ENCODE results near the gene CRK. TPM values are rescaled to one million over a fixed set of nuclear protein-coding genes. Genes with fewer than 3 reads are reported as not detected.

Gene CRK
- total RNA-seq, 2 donors from 2014 or later: 50.5 to 52.3 TPM

DNA sequence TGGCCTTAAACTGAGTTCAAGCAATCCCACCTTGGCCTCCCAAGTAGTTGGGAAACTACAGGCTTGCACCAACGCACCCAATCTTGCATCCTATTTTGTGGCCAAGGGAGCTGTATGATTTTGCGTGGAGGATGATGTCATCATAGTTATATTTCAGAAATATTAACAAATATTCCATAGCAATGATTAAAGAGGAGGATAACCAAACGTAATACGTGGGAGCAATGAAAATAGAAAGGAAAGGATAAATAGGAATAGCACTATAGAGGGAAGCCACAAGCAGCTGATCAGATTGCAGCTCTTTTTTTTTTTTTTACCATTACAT is 53.8 kb downstream of the CRK start:
- Histone ChIP-seq H3K27ac (ENCODE audit: low read depth, low read length) (no peak overlapping the region), H3K36me3 (ENCODE audit: control insufficient read depth, insufficient read depth, low read length) (peaks cover 2% of the 10 kb centered on the region), H3K9me3 (ENCODE audit: control insufficient read depth, low read length) (no peaks in the 10 kb centered on the region), H3K4me3 (ENCODE audit: low read length) (no peak overlapping the region), H3K4me1 (ENCODE audit: control insufficient read depth, insufficient read depth, low read length) (no peaks in the 10 kb centered on the region), H3K9ac (ENCODE audit: extremely low read depth, low read length, poor library complexity, severe bottlenecking) (no peak overlapping the region), H3K27me3 (ENCODE audit: control insufficient read depth, insufficient read depth, low read length, poor library complexity, severe bottlenecking) (no peaks in the 10 kb centered on the region)
- Mint-ChIP-seq H3K4me3 (no peak overlapping the region), H3K36me3 (ENCODE audit: low read depth) (peaks cover 13% of the 10 kb centered on the region), H3K9me3 (peaks cover 7% of the 10 kb centered on the region), H3K27me3 (ENCODE audit: insufficient read depth) (peaks cover 2% of the 10 kb centered on the region), H3K4me1 (peaks cover 10% of the 10 kb centered on the region), H3K27ac (peak overlapping the region; percentile 12)
- TF ChIP-seq, protein P1, sequence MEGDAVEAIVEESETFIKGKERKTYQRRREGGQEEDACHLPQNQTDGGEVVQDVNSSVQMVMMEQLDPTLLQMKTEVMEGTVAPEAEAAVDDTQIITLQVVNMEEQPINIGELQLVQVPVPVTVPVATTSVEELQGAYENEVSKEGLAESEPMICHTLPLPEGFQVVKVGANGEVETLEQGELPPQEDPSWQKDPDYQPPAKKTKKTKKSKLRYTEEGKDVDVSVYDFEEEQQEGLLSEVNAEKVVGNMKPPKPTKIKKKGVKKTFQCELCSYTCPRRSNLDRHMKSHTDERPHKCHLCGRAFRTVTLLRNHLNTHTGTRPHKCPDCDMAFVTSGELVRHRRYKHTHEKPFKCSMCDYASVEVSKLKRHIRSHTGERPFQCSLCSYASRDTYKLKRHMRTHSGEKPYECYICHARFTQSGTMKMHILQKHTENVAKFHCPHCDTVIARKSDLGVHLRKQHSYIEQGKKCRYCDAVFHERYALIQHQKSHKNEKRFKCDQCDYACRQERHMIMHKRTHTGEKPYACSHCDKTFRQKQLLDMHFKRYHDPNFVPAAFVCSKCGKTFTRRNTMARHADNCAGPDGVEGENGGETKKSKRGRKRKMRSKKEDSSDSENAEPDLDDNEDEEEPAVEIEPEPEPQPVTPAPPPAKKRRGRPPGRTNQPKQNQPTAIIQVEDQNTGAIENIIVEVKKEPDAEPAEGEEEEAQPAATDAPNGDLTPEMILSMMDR (conservative IDR thresholded peaks at IDR 0.05): no peak
- WGBS, 2 experiments (ENCODE audit: insufficient coverage in 1 of 2, insufficient read length in 1 of 2): 88 to 100% methylated on average over 2 to 3 of the region's 4 CpGs
- DNase-seq: no peak

DNA sequence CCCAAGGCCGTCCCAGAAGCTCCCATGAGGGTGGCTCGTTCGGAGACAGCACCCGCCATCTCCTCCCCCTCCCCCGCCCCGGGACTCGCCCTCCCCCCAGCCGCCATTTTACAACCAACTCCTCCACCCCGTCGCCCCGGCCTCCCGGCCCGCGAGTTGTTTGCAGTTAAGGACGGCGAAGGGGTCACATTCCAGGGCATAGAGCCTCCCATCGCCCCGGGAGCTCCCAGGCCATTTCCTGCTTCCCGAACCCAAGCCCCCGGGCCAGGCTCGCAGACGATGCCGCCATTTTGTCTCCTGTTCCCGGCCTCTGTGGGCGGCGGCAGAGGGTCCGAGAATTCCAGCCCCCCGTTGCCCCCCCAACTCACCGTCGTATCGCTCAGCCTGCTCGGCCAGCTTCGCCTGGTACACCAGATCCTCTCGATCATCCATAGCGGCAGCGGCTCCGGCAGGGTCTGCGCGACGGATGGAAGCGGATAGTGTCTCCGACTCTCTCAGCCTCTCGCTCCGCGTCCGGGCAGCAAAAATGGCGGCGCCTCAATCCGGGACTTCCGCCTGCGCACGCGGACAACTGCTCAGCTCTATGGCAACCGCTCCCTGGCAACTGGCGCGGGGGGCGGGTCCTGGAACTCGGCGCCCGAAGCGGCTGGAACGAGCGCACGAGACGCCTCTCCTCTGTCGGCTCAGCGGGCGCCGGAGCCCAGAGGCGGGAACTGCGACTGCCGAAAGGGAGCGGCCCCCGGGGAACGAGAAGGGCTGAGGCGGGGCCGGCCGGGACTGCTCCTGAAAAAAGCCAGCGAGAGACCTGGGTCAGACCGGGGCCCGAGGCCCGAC is 56.1 kb downstream of the CRK start, which contains the start of gene YWHAE:
Gene YWHAE (minus strand): TSS at position 544 of the 834 bp plus-strand sequence. CDS start 112 bp downstream, at position 432.
- Histone ChIP-seq H3K9me3 (ENCODE audit: control insufficient read depth, low read length) (no peaks in the 10 kb centered on the region), H3K4me3 (ENCODE audit: low read length) (peak within 1 kb of the TSS; percentile 95), H3K4me1 (ENCODE audit: control insufficient read depth, insufficient read depth, low read length) (no peaks in the 10 kb centered on the region), H3K27me3 (ENCODE audit: control insufficient read depth, insufficient read depth, low read length, poor library complexity, severe bottlenecking) (no peaks in the 10 kb centered on the region), H3K9ac (ENCODE audit: extremely low read depth, low read length, poor library complexity, severe bottlenecking) (peak within 1 kb of the TSS; percentile 98), H3K27ac (ENCODE audit: low read depth, low read length) (peak within 1 kb of the TSS; percentile 100), H3K36me3 (ENCODE audit: control insufficient read depth, insufficient read depth, low read length) (peaks cover 22% of the 10 kb centered on the region)
- H3K9me3 Mint-ChIP-seq: peaks cover 7% of the 10 kb centered on the region
- H3K4me3 Mint-ChIP-seq: peak within 1 kb of the TSS; percentile 100
- WGBS, 2 experiments (ENCODE audit: insufficient coverage in 1 of 2, insufficient read length in 1 of 2): 0% methylated on average over 23 to 79 of the region's 82 CpGs
- H3K4me1 Mint-ChIP-seq: peaks cover 15% of the 10 kb centered on the region
- H3K36me3 Mint-ChIP-seq (ENCODE audit: low read depth): peaks cover 29% of the 10 kb centered on the region
- TF ChIP-seq, protein P1 (conservative IDR thresholded peaks at IDR 0.05): no peak
- H3K27ac Mint-ChIP-seq: peak within 1 kb of the TSS; percentile 100
- peak; percentile 100 for DNase-seq
- peaks cover 2% of the 10 kb centered on the region for H3K27me3 Mint-ChIP-seq (ENCODE audit: insufficient read depth)

DNA sequence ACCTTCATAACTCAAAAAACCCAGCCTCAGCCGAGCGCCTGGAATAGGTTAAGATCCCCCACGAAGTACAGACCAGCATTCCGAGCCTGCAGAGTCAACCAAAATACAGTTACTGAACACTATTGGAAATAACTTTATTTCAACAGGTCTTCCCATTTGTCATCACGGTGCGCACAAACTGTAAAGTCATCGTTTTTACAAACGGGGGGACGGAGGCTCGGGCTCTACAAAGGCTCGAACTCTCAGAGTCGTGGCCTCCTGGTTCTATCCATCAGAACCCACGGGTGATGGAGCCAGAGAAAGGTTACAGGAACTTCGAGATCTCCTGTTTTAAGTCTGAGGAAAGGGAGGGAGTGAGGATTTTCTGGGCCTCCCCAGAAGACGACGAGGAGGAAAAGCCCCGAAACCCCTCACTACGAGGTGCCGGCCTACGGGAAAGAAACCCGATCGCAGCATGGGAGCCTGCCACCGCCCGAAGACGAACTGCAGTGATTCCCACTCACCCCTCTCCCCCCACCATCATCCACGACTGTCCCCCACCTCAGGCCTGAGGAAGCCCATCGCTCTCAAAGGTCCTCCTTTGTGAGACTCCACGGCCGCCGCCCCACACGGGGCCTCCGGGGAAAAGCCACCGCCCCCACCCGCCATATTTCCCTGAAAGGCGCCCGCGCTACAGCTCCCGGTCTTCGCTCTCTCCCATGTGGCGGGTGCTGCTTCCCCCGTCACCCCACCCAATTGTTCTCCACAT is 56.9 kb downstream of the CRK start:
- peaks cover 27% of the 10 kb centered on the region for H3K36me3 Mint-ChIP-seq (ENCODE audit: low read depth)
- Histone ChIP-seq H3K9me3 (ENCODE audit: control insufficient read depth, low read length) (no peaks in the 10 kb centered on the region), H3K27ac (ENCODE audit: low read depth, low read length) (peak overlapping the region; percentile 100), H3K9ac (ENCODE audit: extremely low read depth, low read length, poor library complexity, severe bottlenecking) (peak overlapping the region; percentile 98), H3K4me3 (ENCODE audit: low read length) (peak overlapping the region; percentile 95), H3K27me3 (ENCODE audit: control insufficient read depth, insufficient read depth, low read length, poor library complexity, severe bottlenecking) (no peaks in the 10 kb centered on the region), H3K36me3 (ENCODE audit: control insufficient read depth, insufficient read depth, low read length) (peaks cover 22% of the 10 kb centered on the region), H3K4me1 (ENCODE audit: control insufficient read depth, insufficient read depth, low read length) (no peaks in the 10 kb centered on the region)
- peaks cover 20% of the 10 kb centered on the region for H3K4me1 Mint-ChIP-seq
- no peak for DNase-seq
- H3K27ac Mint-ChIP-seq: peak overlapping the region; percentile 100
- H3K27me3 Mint-ChIP-seq (ENCODE audit: insufficient read depth): no peaks in the 10 kb centered on the region
- H3K9me3 Mint-ChIP-seq: peaks cover 4% of the 10 kb centered on the region
- H3K4me3 Mint-ChIP-seq: peak overlapping the region; percentile 100
- TF ChIP-seq, protein P1 (conservative IDR thresholded peaks at IDR 0.05): no peak
- 0% methylated on average over 18 to 40 of the region's 41 CpGs for WGBS, 2 experiments (ENCODE audit: insufficient coverage in 1 of 2, insufficient read length in 1 of 2)
